Neutrophil (primary cell): ENCODE measurements around the gene SNX30.

Source experiments
- H3K27ac ChIP-seq: fragments of 200-600 bp; sonication (generic); 2 replicates; pipeline ENCODE4 v1.5.1; 2016; ENCODE audit warnings: mild to moderate bottlenecking, moderate library complexity
- H3K27me3 ChIP-seq: fragments of 200-600 bp; sonication (generic); 2 replicates; pipeline ENCODE4 v1.6.0; 2016; ENCODE audit warnings: mild to moderate bottlenecking
- H3K36me3 ChIP-seq: fragments of 200-600 bp; sonication (generic); 2 replicates; pipeline ENCODE4 v1.5.1; 2017
- H3K4me1 ChIP-seq, 2 experiments: fragments of 200-600 bp in 1 of 2; sonication (generic) in 1 of 2; 1 replicate in 1 of 2; 2 replicates in 1 of 2; pipeline versions ENCODE4 v1.5.1 to v1.6.1; 2013 to 2016; ENCODE audit warnings: low read depth in 1 of 2, low read length in 1 of 2, mild to moderate bottlenecking in 1 of 2, moderate library complexity in 1 of 2; ENCODE audit not compliant: control insufficient read depth in 1 of 2, insufficient read depth in 1 of 2
- H3K4me3 ChIP-seq, 2 experiments: fragments of 200-600 bp in 1 of 2; sonication (generic) in 1 of 2; 1 replicate in 1 of 2; 2 replicates in 1 of 2; pipeline ENCODE4 v1.5.1; 2013 to 2016; ENCODE audit warnings: low read depth in 1 of 2, low read length in 1 of 2, mild to moderate bottlenecking in 1 of 2, moderate library complexity in 1 of 2
- H3K9me3 ChIP-seq: fragments of 200-600 bp; sonication (generic); 2 replicates; pipeline ENCODE4 v1.5.1; 2016
- TF ChIP-seq, protein P1 (sequence below): fragments of 200-600 bp; sonication (generic); IDR thresholded peaks from 2 replicates; pipeline ENCODE4 v1.5.1; 2016; ENCODE audit warnings: antibody characterized with exemption

Gene SNX30

DNA sequence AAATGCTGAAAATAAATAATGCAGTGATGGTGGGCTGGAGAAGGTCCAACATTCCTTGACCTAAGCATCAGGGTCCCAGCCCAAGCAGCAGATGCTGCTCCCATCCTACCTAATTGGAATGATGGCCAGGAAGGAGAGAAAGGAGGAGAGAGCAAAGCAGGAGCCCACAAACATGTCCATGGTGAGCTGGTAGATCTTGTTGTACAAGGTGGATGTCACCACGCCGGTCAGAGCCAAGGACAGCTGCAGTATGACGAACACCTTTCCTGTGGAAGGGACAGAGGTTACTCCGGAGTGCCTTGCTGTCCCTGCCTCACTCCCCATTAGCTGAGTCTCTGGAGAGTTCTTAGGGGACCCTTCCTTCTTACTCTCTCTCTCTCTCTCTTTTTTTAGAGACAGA, 135.8 kb downstream of the SNX30 start:
- TF ChIP-seq, protein P1, sequence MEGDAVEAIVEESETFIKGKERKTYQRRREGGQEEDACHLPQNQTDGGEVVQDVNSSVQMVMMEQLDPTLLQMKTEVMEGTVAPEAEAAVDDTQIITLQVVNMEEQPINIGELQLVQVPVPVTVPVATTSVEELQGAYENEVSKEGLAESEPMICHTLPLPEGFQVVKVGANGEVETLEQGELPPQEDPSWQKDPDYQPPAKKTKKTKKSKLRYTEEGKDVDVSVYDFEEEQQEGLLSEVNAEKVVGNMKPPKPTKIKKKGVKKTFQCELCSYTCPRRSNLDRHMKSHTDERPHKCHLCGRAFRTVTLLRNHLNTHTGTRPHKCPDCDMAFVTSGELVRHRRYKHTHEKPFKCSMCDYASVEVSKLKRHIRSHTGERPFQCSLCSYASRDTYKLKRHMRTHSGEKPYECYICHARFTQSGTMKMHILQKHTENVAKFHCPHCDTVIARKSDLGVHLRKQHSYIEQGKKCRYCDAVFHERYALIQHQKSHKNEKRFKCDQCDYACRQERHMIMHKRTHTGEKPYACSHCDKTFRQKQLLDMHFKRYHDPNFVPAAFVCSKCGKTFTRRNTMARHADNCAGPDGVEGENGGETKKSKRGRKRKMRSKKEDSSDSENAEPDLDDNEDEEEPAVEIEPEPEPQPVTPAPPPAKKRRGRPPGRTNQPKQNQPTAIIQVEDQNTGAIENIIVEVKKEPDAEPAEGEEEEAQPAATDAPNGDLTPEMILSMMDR: no peak
- Histone ChIP-seq H3K36me3 (no peaks in the 10 kb centered on the region), H3K27me3 (peaks cover 67% of the 10 kb centered on the region), H3K4me1 (peaks cover 6 to 10% of the 10 kb centered on the region in 2 experiments), H3K27ac (no peak overlapping the region), H3K9me3 (no peaks in the 10 kb centered on the region), H3K4me3 (no peak overlapping the region)

DNA sequence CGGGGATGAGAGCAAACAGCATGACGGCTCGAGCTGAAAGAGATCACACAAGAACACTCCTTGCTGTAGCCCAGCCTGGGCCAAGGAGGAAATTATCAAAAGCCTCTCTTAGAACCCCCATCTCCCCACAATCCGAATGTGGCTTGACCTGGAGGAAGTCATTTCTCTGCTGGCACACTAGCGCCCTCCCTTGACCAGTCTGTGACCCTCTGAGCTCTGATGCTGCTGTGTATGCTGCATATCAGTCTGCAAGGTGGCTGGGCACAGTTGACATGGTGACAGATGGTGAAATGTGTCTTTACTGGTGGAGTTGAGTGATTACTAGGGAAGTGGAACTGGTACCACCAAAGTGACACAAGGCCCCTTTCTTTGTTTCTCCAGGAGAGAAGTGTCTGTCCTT, 136.8 kb downstream of the SNX30 start:
- Histone ChIP-seq H3K27ac (no peak overlapping the region), H3K36me3 (no peaks in the 10 kb centered on the region), H3K4me1 (peaks cover 6 to 10% of the 10 kb centered on the region in 2 experiments), H3K27me3 (peaks cover 77% of the 10 kb centered on the region), H3K4me3 (no peak overlapping the region), H3K9me3 (no peaks in the 10 kb centered on the region)
- TF ChIP-seq, protein P1: peak; percentile 57

DNA sequence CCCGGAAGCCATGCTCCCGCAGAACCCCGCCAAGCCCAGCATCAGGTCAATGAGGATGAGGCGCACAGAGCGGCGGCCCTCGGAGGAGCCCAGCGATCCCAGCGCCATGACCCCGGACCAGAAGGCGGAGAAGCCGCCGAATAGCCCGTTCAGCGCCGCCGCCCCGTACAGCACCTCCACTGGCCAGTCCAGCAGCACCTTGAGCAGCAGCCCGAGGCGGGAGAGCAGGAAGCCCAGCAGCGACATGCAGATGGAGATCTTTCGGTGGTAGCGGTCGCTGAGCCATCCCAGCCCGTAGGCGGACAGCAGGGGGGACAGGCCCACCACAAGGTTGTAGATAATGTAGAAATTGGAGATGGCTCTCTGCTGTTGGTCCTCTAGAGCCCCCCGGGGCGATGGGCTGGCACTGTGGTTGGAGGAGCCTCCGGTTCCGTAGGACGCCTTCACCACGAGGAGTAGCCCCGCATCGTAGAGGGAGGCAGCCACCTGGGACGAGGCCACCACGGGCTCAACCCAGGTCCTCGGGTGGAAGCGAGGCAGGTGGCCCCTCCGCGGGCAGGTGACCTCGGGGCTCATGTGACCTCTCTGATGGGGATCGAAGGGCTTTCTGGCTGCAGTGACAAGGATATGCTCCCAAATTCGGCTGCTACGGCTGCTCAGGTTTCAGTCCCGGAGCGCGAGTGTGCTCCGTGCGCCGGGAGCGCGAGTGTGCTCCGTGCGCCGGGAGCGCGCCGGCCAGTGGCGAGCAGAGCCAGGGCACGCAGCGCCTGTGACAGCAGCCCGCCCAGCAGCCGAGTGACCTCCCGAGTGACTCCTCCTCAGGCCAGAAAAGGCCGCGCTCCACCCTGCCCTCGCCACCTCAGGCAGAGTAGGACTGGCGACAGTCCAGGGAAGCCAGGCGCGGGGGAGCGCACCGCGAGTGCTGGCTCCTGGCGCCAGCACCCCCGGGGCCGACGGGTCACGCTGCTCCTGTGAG, 139.8 kb downstream of the SNX30 start, which contains the start of gene SLC46A2:
SLC46A2 (minus strand) TSS at position 771 of the 976 bp plus-strand sequence; CDS start at position 576, 195 bp downstream.
- H3K4me1 ChIP-seq: peaks cover 26 to 28% of the 10 kb centered on the region in 2 experiments

DNA sequence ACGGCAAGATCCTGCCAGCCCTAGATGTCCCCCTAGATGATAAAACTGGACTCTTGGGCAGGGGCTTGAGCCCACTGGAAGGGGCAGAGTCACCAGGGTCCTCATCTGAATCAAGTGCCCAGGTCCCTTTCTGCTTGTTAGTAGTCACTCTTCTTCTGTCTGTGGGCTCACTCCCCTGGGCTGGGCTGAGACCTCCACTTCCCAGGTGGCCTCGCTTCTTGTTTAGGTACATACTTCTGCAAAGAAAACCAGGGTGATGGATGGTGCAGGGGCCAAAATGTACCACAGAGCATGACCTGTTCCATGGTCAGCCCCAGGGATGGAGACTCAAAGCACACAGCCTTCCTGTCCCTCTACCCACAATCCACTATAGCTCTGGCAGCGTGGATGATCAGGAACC, 141.0 kb downstream of the SNX30 start:
- Histone ChIP-seq H3K9me3 (no peaks in the 10 kb centered on the region), H3K36me3 (no peaks in the 10 kb centered on the region), H3K4me1 (peaks cover 26 to 29% of the 10 kb centered on the region in 2 experiments), H3K27me3 (peaks cover 76% of the 10 kb centered on the region), H3K27ac (no peak overlapping the region), H3K4me3 (no peak overlapping the region)
- TF ChIP-seq, protein P1: no peak

More for the DNA sequence above, 139.8 kb downstream of the SNX30 start, which contains the start of gene SLC46A2:
- Histone ChIP-seq H3K27ac (no peak within 1 kb of the TSS), H3K27me3 (peaks cover 68% of the 10 kb centered on the region), H3K4me3 (peak within 1 kb of the TSS in 1 of 2 experiments; percentile 34), H3K36me3 (no peaks in the 10 kb centered on the region), H3K9me3 (no peaks in the 10 kb centered on the region)
- TF ChIP-seq, protein P1: no peak

DNA sequence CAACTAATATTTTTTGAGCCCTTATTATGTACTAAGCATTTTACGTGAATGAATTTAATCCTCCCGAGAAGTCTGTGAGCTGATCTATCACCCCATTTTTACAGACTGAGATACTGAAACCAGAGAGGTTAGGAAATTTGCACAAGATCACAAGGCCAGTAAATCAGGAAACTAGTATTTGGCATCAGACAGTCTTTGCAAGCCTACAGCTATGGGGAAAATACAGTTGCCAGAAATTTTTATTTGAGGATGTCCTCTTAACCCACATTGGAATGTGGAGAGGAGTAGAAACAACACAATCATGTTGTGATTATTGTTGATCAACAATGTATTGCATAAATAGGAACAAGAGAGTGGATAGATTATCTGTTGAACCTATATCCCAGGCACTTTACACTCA, 142.4 kb downstream of the SNX30 start:
- Histone ChIP-seq H3K27ac (no peak overlapping the region), H3K4me1 (peaks cover 26 to 29% of the 10 kb centered on the region in 2 experiments), H3K4me3 (no peak overlapping the region), H3K36me3 (no peaks in the 10 kb centered on the region), H3K9me3 (no peaks in the 10 kb centered on the region), H3K27me3 (peaks cover 81% of the 10 kb centered on the region)
- TF ChIP-seq, protein P1: no peak
